ENCODE results near the gene KCNQ5. TPM values are rescaled to one million over a fixed set of nuclear protein-coding genes. Genes with fewer than 3 reads are reported as not detected.

Gene KCNQ5
- total RNA-seq, 1 experiment from 2014 or later: 0.07 TPM

DNA sequence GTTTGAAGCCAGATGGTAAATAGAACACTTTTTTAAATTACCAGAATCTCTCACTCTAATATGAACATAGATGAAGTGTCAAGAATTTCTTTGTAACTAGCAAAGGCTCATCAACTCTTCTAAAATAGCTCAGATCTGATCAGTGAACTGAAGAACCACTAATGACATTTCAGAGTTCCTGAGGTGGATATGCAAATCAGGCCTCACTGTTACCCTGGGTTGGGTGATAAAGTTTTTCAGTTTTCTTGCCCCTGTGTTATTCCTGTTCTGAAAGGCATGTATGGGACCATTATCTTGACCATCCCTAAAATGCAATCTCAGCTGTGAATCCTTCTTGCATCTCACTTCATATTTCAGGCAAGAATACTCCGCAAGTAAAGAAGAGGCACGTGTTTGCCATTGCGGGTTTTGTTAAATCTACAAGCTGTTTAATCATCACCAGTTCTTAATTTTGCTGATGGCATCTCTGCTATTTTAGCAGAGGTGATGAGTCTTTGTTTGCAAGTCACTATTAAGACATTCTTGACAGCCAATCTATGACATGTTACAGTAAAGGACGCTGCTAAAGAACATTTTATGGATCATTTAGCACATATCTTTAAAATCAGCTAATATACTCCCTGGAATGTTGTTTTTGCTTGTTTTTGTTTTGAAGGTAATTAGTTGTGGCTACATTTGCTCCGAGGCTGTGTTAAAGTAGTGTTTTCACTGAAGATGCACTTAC, 555.5 kb downstream of the KCNQ5 start:
- Mint-ChIP-seq H3K27ac (no peak overlapping the region), H3K9me3 (no peaks in the 10 kb centered on the region), H3K4me1 (peaks cover 0 to 11% of the 10 kb centered on the region in 2 experiments; a peak in 2 of 4 replicates), H3K4me3 (no peak overlapping the region), H3K36me3 (ENCODE audit: insufficient read depth in 1 of 3, low read depth in 3 of 3) (no peaks in the 10 kb centered on the region), H3K27me3 (ENCODE audit: low read depth) (no peaks in the 10 kb centered on the region)
- no peak overlapping the region for H3K4me2 ChIP-seq (ENCODE audit: insufficient read depth, insufficient read length, low read length)
- H2BK15ac ChIP-seq (ENCODE audit: low read depth, low read length): no peak overlapping the region
- H3K4ac ChIP-seq (ENCODE audit: low read depth, low read length): no peak overlapping the region
- no CpG with 5 or more reads among the region's 5 CpGs for WGBS (ENCODE audit: extremely low coverage, insufficient read length, low lambda C conversion rate)
- H2AFZ ChIP-seq (ENCODE audit: low read length): no peak overlapping the region
- no peak for DNase-seq
- no peaks in the 10 kb centered on the region for H3K23me2 ChIP-seq (ENCODE audit: insufficient read length, low read depth, low read length, poor library complexity, severe bottlenecking)
- H3K4me1 ChIP-seq (ENCODE audit: insufficient read depth, low read length): peaks cover 2% of the 10 kb centered on the region
- no peak overlapping the region for H3T11ph ChIP-seq (ENCODE audit: low read length)
- H3K23ac ChIP-seq (ENCODE audit: insufficient read length, low read depth, low read length): no peak overlapping the region
- H4K5ac ChIP-seq (ENCODE audit: insufficient read length, low read depth, low read length): no peak overlapping the region
- H2BK120ac ChIP-seq (ENCODE audit: low read depth, low read length, poor library complexity, severe bottlenecking): no peak overlapping the region
- no peak overlapping the region for H2BK12ac ChIP-seq (ENCODE audit: insufficient read length, low read depth, low read length)
- H3K9ac ChIP-seq (ENCODE audit: extremely low read depth, insufficient read length, low read length): no peak overlapping the region
- H3K14ac ChIP-seq (ENCODE audit: insufficient read depth, low read length): no peak overlapping the region
- no peaks in the 10 kb centered on the region for H4K20me1 ChIP-seq (ENCODE audit: control insufficient read depth, insufficient read depth, insufficient read length)
- no peaks in the 10 kb centered on the region for H3K27me3 ChIP-seq (ENCODE audit: insufficient read depth, low read length)
- no peaks in the 10 kb centered on the region for H3K79me1 ChIP-seq (ENCODE audit: insufficient read depth, low read depth, low read length, poor library complexity, severe bottlenecking)
- no peak overlapping the region for H2BK20ac ChIP-seq (ENCODE audit: low read depth, low read length, poor library complexity, severe bottlenecking)
- no peak overlapping the region for H3K56ac ChIP-seq (ENCODE audit: insufficient read length, low read depth, low read length)
- no peak overlapping the region for H2BK5ac ChIP-seq (ENCODE audit: insufficient read length, low read length)
- TF ChIP-seq, protein P1, sequence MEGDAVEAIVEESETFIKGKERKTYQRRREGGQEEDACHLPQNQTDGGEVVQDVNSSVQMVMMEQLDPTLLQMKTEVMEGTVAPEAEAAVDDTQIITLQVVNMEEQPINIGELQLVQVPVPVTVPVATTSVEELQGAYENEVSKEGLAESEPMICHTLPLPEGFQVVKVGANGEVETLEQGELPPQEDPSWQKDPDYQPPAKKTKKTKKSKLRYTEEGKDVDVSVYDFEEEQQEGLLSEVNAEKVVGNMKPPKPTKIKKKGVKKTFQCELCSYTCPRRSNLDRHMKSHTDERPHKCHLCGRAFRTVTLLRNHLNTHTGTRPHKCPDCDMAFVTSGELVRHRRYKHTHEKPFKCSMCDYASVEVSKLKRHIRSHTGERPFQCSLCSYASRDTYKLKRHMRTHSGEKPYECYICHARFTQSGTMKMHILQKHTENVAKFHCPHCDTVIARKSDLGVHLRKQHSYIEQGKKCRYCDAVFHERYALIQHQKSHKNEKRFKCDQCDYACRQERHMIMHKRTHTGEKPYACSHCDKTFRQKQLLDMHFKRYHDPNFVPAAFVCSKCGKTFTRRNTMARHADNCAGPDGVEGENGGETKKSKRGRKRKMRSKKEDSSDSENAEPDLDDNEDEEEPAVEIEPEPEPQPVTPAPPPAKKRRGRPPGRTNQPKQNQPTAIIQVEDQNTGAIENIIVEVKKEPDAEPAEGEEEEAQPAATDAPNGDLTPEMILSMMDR (conservative IDR thresholded peaks at IDR 0.05): no peak
- no peak overlapping the region for H3K18ac ChIP-seq (ENCODE audit: insufficient read length, low read depth, low read length)
- H3K79me2 ChIP-seq (ENCODE audit: insufficient read depth, low read length): no peaks in the 10 kb centered on the region
- no peaks in the 10 kb centered on the region for H3K9me3 ChIP-seq (ENCODE audit: control insufficient read depth, low read depth, low read length)
- H2AK5ac ChIP-seq (ENCODE audit: insufficient read length, low read length): no peak overlapping the region
- H4K8ac ChIP-seq (replicated peaks; ENCODE audit: insufficient read length, low read depth, low read length): no peak overlapping the region
- no peak overlapping the region for H3K27ac ChIP-seq (ENCODE audit: insufficient read length, low read depth, low read length)
- no peak overlapping the region for H4K91ac ChIP-seq (ENCODE audit: insufficient read length, low read depth, low read length)

Data from H9 (cell line).